SJSA1 (cell line): Measurements from ENCODE around the gene ZBTB20. TPM values are rescaled to one million over a fixed set of nuclear protein-coding genes. Genes with fewer than 3 reads are reported as not detected.
A peak's percentile ranks its signal among the peaks of the same experiment; 100 is the strongest.

ENCODE experiments used
- DNase-seq, 2 experiments: peaks; one replicate each; pipeline ENCODE4 v3.0.0-alpha.2; 2015 to 2020; ENCODE audit warnings: low spot score in 2 of 2, low read depth in 1 of 2
- H3K27ac ChIP-seq: fragments of 250-450 bp; sonication (Bioruptor Pico); 2 replicates; pipeline ENCODE4 v1.5.1; 2020; ENCODE audit warnings: mild to moderate bottlenecking, moderate library complexity
- H3K27me3 ChIP-seq: fragments of 250-450 bp; sonication (Bioruptor Pico); replicated peaks from 2 replicates; pipeline ENCODE4 v1.5.1; 2020; ENCODE audit warnings: mild to moderate bottlenecking, moderate library complexity
- H3K36me3 ChIP-seq: fragments of 250-450 bp; sonication (Bioruptor Pico); 2 replicates; pipeline ENCODE4 v1.5.1; 2020; ENCODE audit warnings: mild to moderate bottlenecking
- H3K4me1 ChIP-seq: fragments of 250-450 bp; sonication (Bioruptor Pico); replicated peaks from 2 replicates; pipeline ENCODE4 v1.6.1; 2021; ENCODE audit warnings: mild to moderate bottlenecking
- H3K4me3 ChIP-seq: fragments of 250-450 bp; sonication (Bioruptor Pico); 2 replicates; pipeline ENCODE4 v1.5.1; 2020; ENCODE audit warnings: mild to moderate bottlenecking
- H3K9me3 ChIP-seq: fragments of 250-450 bp; sonication (Bioruptor Pico); replicated peaks from 2 replicates; pipeline ENCODE4 v1.5.1; 2020; ENCODE audit warnings: mild to moderate bottlenecking
- total RNA-seq: library from RNA; depleted of rRNA; stranded (reverse); fragments of >200 nt; shearing (Covaris generic); gene quantifications from 2 replicates; pipeline ENCODE4 v1.2.3, GENCODE V29; 2014

The ZBTB20 gene
- total RNA-seq, 1 experiment from 2014 or later: 18.2 TPM

DNA sequence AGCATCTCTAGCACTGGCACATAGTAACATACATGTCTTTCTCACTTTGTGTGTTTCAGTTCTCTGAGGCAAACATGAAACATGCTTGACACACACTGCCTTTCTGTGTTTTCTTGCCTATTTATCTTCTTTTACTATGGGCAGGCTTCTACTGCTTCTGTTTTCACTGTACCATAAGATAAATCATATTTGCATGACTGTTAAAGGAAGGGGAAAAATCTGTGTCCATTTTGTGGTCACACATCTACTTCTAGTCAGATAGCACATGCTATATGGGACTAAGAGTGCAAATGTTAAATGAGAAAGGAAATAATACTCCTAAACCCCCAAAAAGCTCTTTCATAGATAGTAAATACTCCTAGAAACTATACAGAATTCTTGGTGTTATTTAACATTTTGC, 386.4 kb downstream of the ZBTB20 start:
- H3K9me3 ChIP-seq: no peaks in the 10 kb centered on the region
- no peaks in the 10 kb centered on the region for H3K36me3 ChIP-seq
- H3K4me3 ChIP-seq: no peak overlapping the region
- DNase-seq: no peak
- no peak overlapping the region for H3K27ac ChIP-seq
- no peaks in the 10 kb centered on the region for H3K27me3 ChIP-seq
- peaks cover 5% of the 10 kb centered on the region; the same call in 1 of the 2 replicates for H3K4me1 ChIP-seq

GRCh38 chr3:114758831-114759699, 388.0 kb downstream of the ZBTB20 start:
- H3K27ac ChIP-seq: 0 out of 2 replicates have a peak overlapping the region, but pooled peaks have one; percentile 22
- H3K36me3 ChIP-seq: no peaks in the 10 kb centered on the region
- H3K4me1 ChIP-seq: peaks cover 5% of the 10 kb centered on the region; the same call in 1 of the 2 replicates
- no peaks in the 10 kb centered on the region for H3K27me3 ChIP-seq
- peak in 1 of 2 experiments; percentile 39 for DNase-seq
- H3K9me3 ChIP-seq: no peaks in the 10 kb centered on the region
- H3K4me3 ChIP-seq: peak overlapping the region; percentile 33

- no peaks in the 10 kb centered on the region for H3K27me3 ChIP-seq
- no peaks in the 10 kb centered on the region for H3K9me3 ChIP-seq
- no peak overlapping the region for H3K4me3 ChIP-seq
- no peak overlapping the region for H3K27ac ChIP-seq
- no peaks in the 10 kb centered on the region for H3K36me3 ChIP-seq
- DNase-seq: no peak
- H3K4me1 ChIP-seq: peaks cover 5% of the 10 kb centered on the region; the same call in 1 of the 2 replicates
Measured at GRCh38 chr3:114756506-114757279, 390.4 kb downstream of the ZBTB20 start.

GRCh38 chr3:114746502-114746901, 400.6 kb downstream of the ZBTB20 start:
- Histone ChIP-seq H3K9me3 (no peaks in the 10 kb centered on the region), H3K36me3 (no peaks in the 10 kb centered on the region), H3K4me1 (peaks cover 16% of the 10 kb centered on the region), H3K27ac (peak overlapping the region; percentile 74), H3K4me3 (peak overlapping the region; percentile 30), H3K27me3 (no peaks in the 10 kb centered on the region; the same call in 1 of the 2 replicates)
- peak in 1 of 2 experiments; percentile 47 for DNase-seq

- Histone ChIP-seq H3K36me3 (no peaks in the 10 kb centered on the region), H3K9me3 (no peaks in the 10 kb centered on the region), H3K27ac (peak overlapping the region; percentile 74), H3K27me3 (no peaks in the 10 kb centered on the region; the same call in 1 of the 2 replicates), H3K4me1 (peaks cover 16% of the 10 kb centered on the region), H3K4me3 (no peak overlapping the region)
- DNase-seq: peak in 1 of 2 experiments; percentile 60
Measured at GRCh38 chr3:114745322-114746240, 401.5 kb downstream of the ZBTB20 start.

- H3K4me3 ChIP-seq: no peak overlapping the region
- no peaks in the 10 kb centered on the region for H3K9me3 ChIP-seq
- H3K4me1 ChIP-seq: peaks cover 16% of the 10 kb centered on the region
- no peak overlapping the region for H3K27ac ChIP-seq
- no peaks in the 10 kb centered on the region; the same call in 1 of the 2 replicates for H3K27me3 ChIP-seq
- no peak for DNase-seq
- no peaks in the 10 kb centered on the region for H3K36me3 ChIP-seq
Measured at GRCh38 chr3:114743746-114744485, 403.2 kb downstream of the ZBTB20 start.

DNA sequence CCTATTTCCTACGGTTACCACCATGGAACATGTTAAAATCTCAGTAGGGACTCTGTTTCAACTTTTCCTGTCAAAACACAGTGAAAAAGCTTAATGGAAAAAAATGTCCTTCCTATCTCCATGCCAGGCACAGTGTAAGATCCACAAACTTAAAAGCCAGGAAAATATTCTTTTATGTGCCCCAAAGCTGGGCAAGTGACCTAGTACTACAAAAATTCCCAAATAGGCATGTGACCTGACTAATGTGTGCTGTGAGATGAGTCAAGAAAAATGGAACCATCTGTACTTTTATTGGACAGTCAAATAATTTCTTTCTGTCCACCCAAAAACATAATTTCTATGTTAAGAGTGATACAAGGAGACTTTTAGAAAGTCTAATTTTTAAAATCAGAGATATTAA, 406.0 kb downstream of the ZBTB20 start:
- Histone ChIP-seq H3K27ac (no peak overlapping the region), H3K4me3 (no peak overlapping the region), H3K9me3 (no peaks in the 10 kb centered on the region), H3K4me1 (peaks cover 13% of the 10 kb centered on the region), H3K27me3 (no peaks in the 10 kb centered on the region), H3K36me3 (no peaks in the 10 kb centered on the region)
- no peak for DNase-seq

DNA sequence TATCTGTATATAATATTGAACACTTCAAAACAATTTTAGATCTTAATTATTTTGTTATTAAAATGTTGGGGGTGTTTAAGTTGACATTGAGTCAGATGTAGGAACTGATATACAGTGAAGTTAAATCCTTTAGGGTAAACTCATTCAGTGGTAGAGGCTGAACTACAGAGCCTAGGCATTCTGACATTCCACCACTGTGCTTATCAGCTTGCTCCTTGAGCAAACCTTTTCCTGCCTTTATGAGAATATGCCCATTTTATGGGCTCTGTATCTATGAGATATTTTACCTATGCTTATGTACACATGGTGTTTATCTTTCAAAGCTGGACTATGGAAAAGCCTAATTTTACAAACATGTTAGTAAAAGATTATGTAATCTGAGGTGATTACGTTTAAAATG, 407.5 kb downstream of the ZBTB20 start:
- no peak overlapping the region for H3K27ac ChIP-seq
- no peaks in the 10 kb centered on the region for H3K9me3 ChIP-seq
- H3K27me3 ChIP-seq: no peaks in the 10 kb centered on the region
- no peak overlapping the region for H3K4me3 ChIP-seq
- no peaks in the 10 kb centered on the region for H3K36me3 ChIP-seq
- DNase-seq: no peak
- no peaks in the 10 kb centered on the region for H3K4me1 ChIP-seq

DNA sequence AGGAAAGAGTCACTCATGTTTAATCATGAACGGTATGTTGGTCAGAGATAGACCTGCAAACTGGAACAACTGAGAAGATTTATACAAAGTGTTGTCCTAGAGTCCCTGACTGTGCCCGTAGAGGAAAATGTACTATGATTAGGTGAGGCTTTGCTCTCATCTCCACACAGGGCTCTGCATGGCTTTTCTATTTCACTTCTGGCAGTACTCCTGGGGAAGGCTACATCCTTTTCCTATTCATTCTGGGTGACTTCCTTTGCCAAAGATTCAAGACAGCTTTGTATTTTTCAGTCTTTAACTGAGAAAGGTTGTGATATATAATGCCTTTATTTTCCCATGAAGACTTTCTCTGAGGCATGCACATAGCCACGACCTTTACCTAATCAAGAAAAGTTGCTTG, 414.7 kb downstream of the ZBTB20 start:
- no peak for DNase-seq
- H3K4me1 ChIP-seq: no peaks in the 10 kb centered on the region
- no peak overlapping the region for H3K4me3 ChIP-seq
- H3K9me3 ChIP-seq: no peaks in the 10 kb centered on the region
- H3K27ac ChIP-seq: no peak overlapping the region
- H3K27me3 ChIP-seq: no peaks in the 10 kb centered on the region
- no peaks in the 10 kb centered on the region for H3K36me3 ChIP-seq

GRCh38 chr3:114730397-114730796, 416.7 kb downstream of the ZBTB20 start:
- Histone ChIP-seq H3K27me3 (no peaks in the 10 kb centered on the region), H3K27ac (no peak overlapping the region), H3K4me3 (no peak overlapping the region), H3K9me3 (no peaks in the 10 kb centered on the region), H3K36me3 (no peaks in the 10 kb centered on the region), H3K4me1 (no peaks in the 10 kb centered on the region)
- no peak for DNase-seq

GRCh38 chr3:114727373-114727772, 419.7 kb downstream of the ZBTB20 start:
- Histone ChIP-seq H3K27me3 (no peaks in the 10 kb centered on the region), H3K27ac (no peak overlapping the region), H3K36me3 (no peaks in the 10 kb centered on the region), H3K9me3 (no peaks in the 10 kb centered on the region), H3K4me3 (no peak overlapping the region), H3K4me1 (no peaks in the 10 kb centered on the region; the same call in 1 of the 2 replicates)
- DNase-seq: no peak

DNA sequence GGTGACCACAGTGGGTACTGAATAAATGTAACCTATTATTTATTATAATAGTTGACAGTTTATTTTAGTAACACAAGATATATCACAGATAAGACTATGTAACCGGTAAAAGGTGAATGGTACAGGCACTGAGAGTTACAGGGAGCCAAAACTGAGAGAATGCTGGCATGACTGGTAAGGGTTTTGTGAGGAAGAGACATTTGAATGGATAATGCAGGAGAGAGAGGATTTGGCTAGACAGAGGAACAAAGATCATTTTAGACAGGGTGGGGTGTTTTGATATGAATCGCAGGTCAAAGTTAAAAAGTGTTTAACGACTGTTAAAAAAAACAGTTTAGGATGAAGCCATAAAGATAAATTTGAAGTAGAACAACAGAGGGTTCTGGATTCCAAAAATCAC, 421.1 kb downstream of the ZBTB20 start:
- Histone ChIP-seq H3K4me1 (no peaks in the 10 kb centered on the region; the same call in 1 of the 2 replicates), H3K27ac (no peak overlapping the region), H3K36me3 (no peaks in the 10 kb centered on the region), H3K9me3 (no peaks in the 10 kb centered on the region), H3K27me3 (no peaks in the 10 kb centered on the region), H3K4me3 (no peak overlapping the region)
- no peak for DNase-seq
